ENCODE measurements around the gene RASGRP2. TPM values are rescaled to one million over a fixed set of nuclear protein-coding genes. Genes with fewer than 3 reads are reported as not detected.

Gene RASGRP2
- total and polyA plus RNA-seq, 2 experiments from 2014 or later = 30.1 to 50.4 TPM

DNA sequence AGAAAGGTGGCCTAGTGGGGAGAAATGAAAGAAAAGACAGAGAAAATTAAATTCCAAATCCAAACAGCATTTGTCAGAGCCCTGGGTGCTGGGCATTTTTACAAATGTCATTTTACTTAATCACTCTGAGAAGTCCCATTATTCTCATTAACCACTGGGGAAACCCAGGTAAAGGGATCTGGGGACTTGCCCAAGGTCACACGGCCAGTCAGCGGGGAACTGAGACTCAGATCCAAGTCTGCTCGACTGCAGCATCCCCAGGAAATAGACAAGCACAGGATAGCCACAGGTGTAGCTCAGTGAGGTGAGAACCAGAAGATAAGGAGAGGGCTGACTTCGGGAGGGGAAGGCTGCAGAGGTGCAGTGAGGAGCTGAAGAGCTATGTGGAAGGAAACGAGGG, 28.8 kb downstream of the RASGRP2 start:
- DNase-seq (ENCODE audit: low spot score) (no peak), ATAC-seq (no peak)
- Histone ChIP-seq H3K9me2 (ENCODE audit: insufficient read depth) (no peaks in the 10 kb centered on the region), H3K4me1 (ENCODE audit: insufficient read depth) (peaks cover 39% of the 10 kb centered on the region), H2AFZ (no peak overlapping the region), H3K27me3 (ENCODE audit: insufficient read depth) (peaks cover 45% of the 10 kb centered on the region), H3K4me2 (peak overlapping the region; percentile 88), H3K79me2 (replicated peaks; ENCODE audit: insufficient read depth) (no peaks in the 10 kb centered on the region), H4K20me1 (replicated peaks; ENCODE audit: insufficient read depth) (peaks cover 5% of the 10 kb centered on the region; the same call in 1 of the 2 replicates), H3K4me3 (no peak overlapping the region), H3K36me3 (ENCODE audit: insufficient read depth) (no peaks in the 10 kb centered on the region), H3F3A (replicated peaks; ENCODE audit: low read depth) (peaks cover 18% of the 10 kb centered on the region), H3K27ac (ENCODE audit: low read depth) (no peak overlapping the region)
- H3K4me3 Mint-ChIP-seq = no peak overlapping the region; the same call in 2 of the 3 replicates
- no peaks in the 10 kb centered on the region for H3K9me3 Mint-ChIP-seq
- TF ChIP-seq NANOG (IDR thresholded peaks at IDR 0.05; ENCODE audit: borderline replicate concordance) = no peak
- TF ChIP-seq, protein P1, sequence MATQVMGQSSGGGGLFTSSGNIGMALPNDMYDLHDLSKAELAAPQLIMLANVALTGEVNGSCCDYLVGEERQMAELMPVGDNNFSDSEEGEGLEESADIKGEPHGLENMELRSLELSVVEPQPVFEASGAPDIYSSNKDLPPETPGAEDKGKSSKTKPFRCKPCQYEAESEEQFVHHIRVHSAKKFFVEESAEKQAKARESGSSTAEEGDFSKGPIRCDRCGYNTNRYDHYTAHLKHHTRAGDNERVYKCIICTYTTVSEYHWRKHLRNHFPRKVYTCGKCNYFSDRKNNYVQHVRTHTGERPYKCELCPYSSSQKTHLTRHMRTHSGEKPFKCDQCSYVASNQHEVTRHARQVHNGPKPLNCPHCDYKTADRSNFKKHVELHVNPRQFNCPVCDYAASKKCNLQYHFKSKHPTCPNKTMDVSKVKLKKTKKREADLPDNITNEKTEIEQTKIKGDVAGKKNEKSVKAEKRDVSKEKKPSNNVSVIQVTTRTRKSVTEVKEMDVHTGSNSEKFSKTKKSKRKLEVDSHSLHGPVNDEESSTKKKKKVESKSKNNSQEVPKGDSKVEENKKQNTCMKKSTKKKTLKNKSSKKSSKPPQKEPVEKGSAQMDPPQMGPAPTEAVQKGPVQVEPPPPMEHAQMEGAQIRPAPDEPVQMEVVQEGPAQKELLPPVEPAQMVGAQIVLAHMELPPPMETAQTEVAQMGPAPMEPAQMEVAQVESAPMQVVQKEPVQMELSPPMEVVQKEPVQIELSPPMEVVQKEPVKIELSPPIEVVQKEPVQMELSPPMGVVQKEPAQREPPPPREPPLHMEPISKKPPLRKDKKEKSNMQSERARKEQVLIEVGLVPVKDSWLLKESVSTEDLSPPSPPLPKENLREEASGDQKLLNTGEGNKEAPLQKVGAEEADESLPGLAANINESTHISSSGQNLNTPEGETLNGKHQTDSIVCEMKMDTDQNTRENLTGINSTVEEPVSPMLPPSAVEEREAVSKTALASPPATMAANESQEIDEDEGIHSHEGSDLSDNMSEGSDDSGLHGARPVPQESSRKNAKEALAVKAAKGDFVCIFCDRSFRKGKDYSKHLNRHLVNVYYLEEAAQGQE (IDR thresholded peaks at IDR 0.05; ENCODE audit: unreplicated experiment) = no peak
- TF ChIP-seq POLR2AphosphoS5 (IDR thresholded peaks at IDR 0.05; ENCODE audit: low read depth) = no peak
- TF ChIP-seq CREB1 (CRISPR knock-in tag; IDR thresholded peaks at IDR 0.05; ENCODE audit: low read depth) = no peak
- no peak for TF ChIP-seq STAT1 (IDR thresholded peaks at IDR 0.05; ENCODE audit: unreplicated experiment)
- TF ChIP-seq EZH2phosphoT487 (IDR thresholded peaks at IDR 0.05; ENCODE audit: unreplicated experiment) = no peak
- TF ChIP-seq, protein P2, sequence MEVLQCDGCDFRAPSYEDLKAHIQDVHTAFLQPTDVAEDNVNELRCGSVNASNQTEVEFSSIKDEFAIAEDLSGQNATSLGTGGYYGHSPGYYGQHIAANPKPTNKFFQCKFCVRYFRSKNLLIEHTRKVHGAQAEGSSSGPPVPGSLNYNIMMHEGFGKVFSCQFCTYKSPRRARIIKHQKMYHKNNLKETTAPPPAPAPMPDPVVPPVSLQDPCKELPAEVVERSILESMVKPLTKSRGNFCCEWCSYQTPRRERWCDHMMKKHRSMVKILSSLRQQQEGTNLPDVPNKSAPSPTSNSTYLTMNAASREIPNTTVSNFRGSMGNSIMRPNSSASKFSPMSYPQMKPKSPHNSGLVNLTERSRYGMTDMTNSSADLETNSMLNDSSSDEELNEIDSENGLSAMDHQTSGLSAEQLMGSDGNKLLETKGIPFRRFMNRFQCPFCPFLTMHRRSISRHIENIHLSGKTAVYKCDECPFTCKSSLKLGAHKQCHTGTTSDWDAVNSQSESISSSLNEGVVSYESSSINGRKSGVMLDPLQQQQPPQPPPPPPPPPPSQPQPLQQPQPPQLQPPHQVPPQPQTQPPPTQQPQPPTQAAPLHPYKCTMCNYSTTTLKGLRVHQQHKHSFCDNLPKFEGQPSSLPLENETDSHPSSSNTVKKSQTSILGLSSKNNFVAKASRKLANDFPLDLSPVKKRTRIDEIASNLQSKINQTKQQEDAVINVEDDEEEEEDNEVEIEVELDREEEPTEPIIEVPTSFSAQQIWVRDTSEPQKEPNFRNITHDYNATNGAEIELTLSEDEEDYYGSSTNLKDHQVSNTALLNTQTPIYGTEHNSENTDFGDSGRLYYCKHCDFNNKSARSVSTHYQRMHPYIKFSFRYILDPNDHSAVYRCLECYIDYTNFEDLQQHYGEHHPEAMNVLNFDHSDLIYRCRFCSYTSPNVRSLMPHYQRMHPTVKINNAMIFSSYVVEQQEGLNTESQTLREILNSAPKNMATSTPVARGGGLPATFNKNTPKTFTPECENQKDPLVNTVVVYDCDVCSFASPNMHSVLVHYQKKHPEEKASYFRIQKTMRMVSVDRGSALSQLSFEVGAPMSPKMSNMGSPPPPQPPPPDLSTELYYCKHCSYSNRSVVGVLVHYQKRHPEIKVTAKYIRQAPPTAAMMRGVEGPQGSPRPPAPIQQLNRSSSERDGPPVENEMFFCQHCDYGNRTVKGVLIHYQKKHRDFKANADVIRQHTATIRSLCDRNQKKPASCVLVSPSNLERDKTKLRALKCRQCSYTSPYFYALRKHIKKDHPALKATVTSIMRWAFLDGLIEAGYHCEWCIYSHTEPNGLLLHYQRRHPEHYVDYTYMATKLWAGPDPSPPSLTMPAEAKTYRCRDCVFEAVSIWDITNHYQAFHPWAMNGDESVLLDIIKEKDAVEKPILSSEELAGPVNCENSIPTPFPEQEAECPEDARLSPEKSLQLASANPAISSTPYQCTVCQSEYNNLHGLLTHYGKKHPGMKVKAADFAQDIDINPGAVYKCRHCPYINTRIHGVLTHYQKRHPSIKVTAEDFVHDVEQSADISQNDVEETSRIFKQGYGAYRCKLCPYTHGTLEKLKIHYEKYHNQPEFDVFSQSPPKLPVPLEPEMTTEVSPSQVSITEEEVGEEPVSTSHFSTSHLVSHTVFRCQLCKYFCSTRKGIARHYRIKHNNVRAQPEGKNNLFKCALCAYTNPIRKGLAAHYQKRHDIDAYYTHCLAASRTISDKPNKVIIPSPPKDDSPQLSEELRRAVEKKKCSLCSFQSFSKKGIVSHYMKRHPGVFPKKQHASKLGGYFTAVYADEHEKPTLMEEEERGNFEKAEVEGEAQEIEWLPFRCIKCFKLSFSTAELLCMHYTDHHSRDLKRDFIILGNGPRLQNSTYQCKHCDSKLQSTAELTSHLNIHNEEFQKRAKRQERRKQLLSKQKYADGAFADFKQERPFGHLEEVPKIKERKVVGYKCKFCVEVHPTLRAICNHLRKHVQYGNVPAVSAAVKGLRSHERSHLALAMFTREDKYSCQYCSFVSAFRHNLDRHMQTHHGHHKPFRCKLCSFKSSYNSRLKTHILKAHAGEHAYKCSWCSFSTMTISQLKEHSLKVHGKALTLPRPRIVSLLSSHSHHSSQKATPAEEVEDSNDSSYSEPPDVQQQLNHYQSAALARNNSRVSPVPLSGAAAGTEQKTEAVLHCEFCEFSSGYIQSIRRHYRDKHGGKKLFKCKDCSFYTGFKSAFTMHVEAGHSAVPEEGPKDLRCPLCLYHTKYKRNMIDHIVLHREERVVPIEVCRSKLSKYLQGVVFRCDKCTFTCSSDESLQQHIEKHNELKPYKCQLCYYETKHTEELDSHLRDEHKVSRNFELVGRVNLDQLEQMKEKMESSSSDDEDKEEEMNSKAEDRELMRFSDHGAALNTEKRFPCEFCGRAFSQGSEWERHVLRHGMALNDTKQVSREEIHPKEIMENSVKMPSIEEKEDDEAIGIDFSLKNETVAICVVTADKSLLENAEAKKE (CRISPR knock-in tag; IDR thresholded peaks at IDR 0.05) = no peak
- no peak overlapping the region for H3K27ac Mint-ChIP-seq
- no peaks in the 10 kb centered on the region; the same call in 2 of the 3 replicates for H3K36me3 Mint-ChIP-seq (ENCODE audit: low read depth)
- H3K4me1 Mint-ChIP-seq = peaks cover 60% of the 10 kb centered on the region
- peaks cover 58% of the 10 kb centered on the region for H3K27me3 Mint-ChIP-seq (ENCODE audit: insufficient read depth, low read depth, poor library complexity)

Data from GM23338 (cell line).